ENCODE data around the gene GRK4.

GRK4 gene

GRCh38 chr4:3073158-3074077 lies 110.0 kb downstream of the GRK4 start:
- DNase-seq = no peak

- peak; percentile 96 to 98 for DNase-seq
Observed at GRCh38 chr4:3074078-3074845, 110.9 kb downstream of the GRK4 start, which contains the start of the genes HTT and HTT-AS. TSS of gene HTT (plus strand) at chr4:3074681. CDS start at chr4:3074826, 145 bp downstream. TSS of gene HTT-AS (minus strand) at chr4:3074538.

- peak; percentile 91 to 95 for DNase-seq
Observed at GRCh38 chr4:3074846-3075651, 111.7 kb downstream of the GRK4 start.

GRCh38 chr4:3075652-3075981 lies 112.2 kb downstream of the GRK4 start:
- no peak for DNase-seq

GRCh38 chr4:3077796-3078195 lies 114.4 kb downstream of the GRK4 start:
- no peak for DNase-seq

- DNase-seq = peak; percentile 72 to 81
Observed at GRCh38 chr4:3079694-3080123, 116.3 kb downstream of the GRK4 start.

GRCh38 chr4:3082925-3083515 lies 119.6 kb downstream of the GRK4 start:
- DNase-seq = no peak

- no peak for DNase-seq
Observed at GRCh38 chr4:3083732-3084131, 120.4 kb downstream of the GRK4 start.

GRCh38 chr4:3085948-3086670 lies 122.7 kb downstream of the GRK4 start:
- no peak for DNase-seq

- no peak for DNase-seq
Observed at GRCh38 chr4:3087115-3087797, 123.9 kb downstream of the GRK4 start.

Data from inflammatory macrophage (primary cell).